Loucy (cell line): Measurements from ENCODE around the gene TSEN54.

Source experiments
- H2AFZ ChIP-seq: fragments of 200-600 bp; sonication (generic); 2 replicates; pipeline ENCODE4 v1.6.0; 2016; ENCODE audit warnings: antibody characterized with exemption, mild to moderate bottlenecking, low read length, moderate library complexity
- H3F3A ChIP-seq: fragments of 200-600 bp; 2 replicates; pipeline ENCODE4 v1.6.0; 2016; ENCODE audit warnings: antibody characterized with exemption, low read depth, mild to moderate bottlenecking
- H3K27me3 ChIP-seq: fragments of 200-600 bp; sonication (generic); 2 replicates; pipeline ENCODE4 v1.6.1; 2014; ENCODE audit warnings: low read length, mild to moderate bottlenecking; ENCODE audit not compliant: insufficient read depth, poor library complexity, severe bottlenecking
- H3K36me3 ChIP-seq: fragments of 200-600 bp; sonication (generic); 2 replicates; pipeline ENCODE4 v1.6.1; 2016; ENCODE audit warnings: low read length; ENCODE audit not compliant: insufficient read depth
- H3K4me1 ChIP-seq: fragments of 200-600 bp; sonication (generic); 2 replicates; pipeline ENCODE4 v1.5.1; 2014; ENCODE audit warnings: low read length, mild to moderate bottlenecking; ENCODE audit not compliant: insufficient read depth, poor library complexity, severe bottlenecking
- H3K4me2 ChIP-seq: fragments of 200-600 bp; sonication (generic); 2 replicates; pipeline ENCODE4 v1.6.0; 2014; ENCODE audit warnings: antibody characterized with exemption, low read length, low read depth, mild to moderate bottlenecking; ENCODE audit not compliant: poor library complexity, severe bottlenecking
- H3K4me3 ChIP-seq: fragments of 200-600 bp; sonication (generic); 2 replicates; pipeline ENCODE4 v1.5.1; 2014; ENCODE audit warnings: low read length, mild to moderate bottlenecking, mixed read lengths; ENCODE audit not compliant: poor library complexity, severe bottlenecking
- H3K79me2 ChIP-seq: fragments of 200-600 bp; sonication (generic); 2 replicates; pipeline ENCODE4 v1.6.1; 2014; ENCODE audit warnings: low read length; ENCODE audit not compliant: insufficient read depth
- H3K9ac ChIP-seq: fragments of 200-600 bp; sonication (generic); 2 replicates; pipeline ENCODE4 v1.6.0; 2014; ENCODE audit warnings: mild to moderate bottlenecking, low read depth, low read length, moderate library complexity; ENCODE audit not compliant: poor library complexity, severe bottlenecking
- H3K9me2 ChIP-seq: fragments of 200-600 bp; sonication (generic); replicated peaks from 2 replicates; pipeline ENCODE4 v1.6.1; 2016; ENCODE audit warnings: low read depth, low read length, mixed read lengths
- H3K9me3 ChIP-seq: fragments of 200-600 bp; sonication (generic); 2 replicates; pipeline ENCODE4 v1.6.1; 2014; ENCODE audit warnings: mild to moderate bottlenecking, antibody characterized with exemption, low read length, low read depth; ENCODE audit not compliant: insufficient read depth
- H4K20me1 ChIP-seq: fragments of 200-600 bp; sonication (generic); 2 replicates; pipeline ENCODE4 v1.6.0; 2014; ENCODE audit warnings: antibody characterized with exemption, low read length, mild to moderate bottlenecking; ENCODE audit not compliant: insufficient read depth, poor library complexity, severe bottlenecking
- EZH2phosphoT487 ChIP-seq: fragments of 200-600 bp; IDR thresholded peaks from 2 replicates; pipeline ENCODE4 v1.6.1; 2018; ENCODE audit warnings: antibody characterized with exemption, mild to moderate bottlenecking, moderate library complexity, borderline replicate concordance
- TF ChIP-seq, protein P1 (sequence below): fragments of 200-600 bp; sonication (generic); conservative IDR thresholded peaks from 2 replicates; pipeline ENCODE4 v1.5.1; 2014; ENCODE audit warnings: mild to moderate bottlenecking, antibody characterized with exemption, low read length

Gene TSEN54

DNA sequence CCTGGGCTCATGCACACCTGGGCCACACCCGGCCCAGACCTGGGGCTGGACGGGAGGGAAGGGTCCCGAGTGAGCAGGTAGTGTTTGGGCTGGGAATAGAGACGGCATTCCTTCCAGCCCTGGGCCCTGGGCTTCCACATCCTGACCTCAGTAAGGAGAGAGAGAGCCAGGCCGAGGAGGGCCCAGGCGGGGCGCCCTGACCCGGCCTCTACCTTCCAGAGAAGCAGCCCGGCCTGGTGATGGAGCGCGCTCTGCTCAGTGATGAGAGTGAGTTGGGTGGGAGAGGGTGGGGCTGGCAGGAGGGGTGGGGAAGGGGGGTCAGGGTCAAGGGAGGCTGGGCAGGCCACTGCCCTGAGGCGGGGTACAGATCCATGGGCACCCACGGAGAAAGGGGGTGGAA is 57.7 kb downstream of the TSEN54 start:
- no peaks in the 10 kb centered on the region for H3K9me2 ChIP-seq
- no peaks in the 10 kb centered on the region for H3F3A ChIP-seq
- no peaks in the 10 kb centered on the region for H4K20me1 ChIP-seq
- H3K4me3 ChIP-seq, result no peak overlapping the region
- H3K4me2 ChIP-seq, result no peak overlapping the region
- H2AFZ ChIP-seq, result no peak overlapping the region
- no peak overlapping the region for H3K9ac ChIP-seq
- H3K4me1 ChIP-seq, result peaks cover 15% of the 10 kb centered on the region
- TF ChIP-seq, protein P1, sequence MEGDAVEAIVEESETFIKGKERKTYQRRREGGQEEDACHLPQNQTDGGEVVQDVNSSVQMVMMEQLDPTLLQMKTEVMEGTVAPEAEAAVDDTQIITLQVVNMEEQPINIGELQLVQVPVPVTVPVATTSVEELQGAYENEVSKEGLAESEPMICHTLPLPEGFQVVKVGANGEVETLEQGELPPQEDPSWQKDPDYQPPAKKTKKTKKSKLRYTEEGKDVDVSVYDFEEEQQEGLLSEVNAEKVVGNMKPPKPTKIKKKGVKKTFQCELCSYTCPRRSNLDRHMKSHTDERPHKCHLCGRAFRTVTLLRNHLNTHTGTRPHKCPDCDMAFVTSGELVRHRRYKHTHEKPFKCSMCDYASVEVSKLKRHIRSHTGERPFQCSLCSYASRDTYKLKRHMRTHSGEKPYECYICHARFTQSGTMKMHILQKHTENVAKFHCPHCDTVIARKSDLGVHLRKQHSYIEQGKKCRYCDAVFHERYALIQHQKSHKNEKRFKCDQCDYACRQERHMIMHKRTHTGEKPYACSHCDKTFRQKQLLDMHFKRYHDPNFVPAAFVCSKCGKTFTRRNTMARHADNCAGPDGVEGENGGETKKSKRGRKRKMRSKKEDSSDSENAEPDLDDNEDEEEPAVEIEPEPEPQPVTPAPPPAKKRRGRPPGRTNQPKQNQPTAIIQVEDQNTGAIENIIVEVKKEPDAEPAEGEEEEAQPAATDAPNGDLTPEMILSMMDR, result no peak
- no peak for TF ChIP-seq EZH2phosphoT487
- H3K27me3 ChIP-seq, result no peaks in the 10 kb centered on the region
- no peaks in the 10 kb centered on the region for H3K9me3 ChIP-seq
- no peaks in the 10 kb centered on the region for H3K36me3 ChIP-seq
- H3K79me2 ChIP-seq, result no peaks in the 10 kb centered on the region
